H9 (cell line): Measurements from ENCODE around the gene GLRA1. TPM values are rescaled to one million over a fixed set of nuclear protein-coding genes. Genes with fewer than 3 reads are reported as not detected.

ENCODE experiments used
- DNase-seq: peaks from one replicate; pipeline ENCODE4 v3.0.0-alpha.2; 2017
- H2AFZ ChIP-seq: one replicate; pipeline ENCODE4 v1.6.1; 2013; ENCODE audit warnings: mild to moderate bottlenecking, low read length, control low read depth, moderate library complexity
- H2AK5ac ChIP-seq: 2 replicates; pipeline ENCODE4 v1.6.1; 2013; ENCODE audit warnings: low read length, control low read depth, mixed read lengths; ENCODE audit not compliant: insufficient read length
- H2BK120ac ChIP-seq: one replicate; pipeline ENCODE4 v1.6.1; 2013; ENCODE audit warnings: low read depth, mild to moderate bottlenecking, low read length, control low read depth, inconsistent platforms; ENCODE audit not compliant: poor library complexity, severe bottlenecking
- H2BK12ac ChIP-seq: 2 replicates; pipeline ENCODE4 v1.6.1; 2013; ENCODE audit warnings: low read length, control low read depth, mixed read lengths, low read depth; ENCODE audit not compliant: insufficient read length
- H2BK15ac ChIP-seq: 2 replicates; pipeline ENCODE4 v1.6.1; 2013; ENCODE audit warnings: low read depth, low read length, control low read depth
- H2BK20ac ChIP-seq: one replicate; pipeline ENCODE4 v1.6.1; 2013; ENCODE audit warnings: low read depth, mild to moderate bottlenecking, low read length, control low read depth, inconsistent platforms; ENCODE audit not compliant: poor library complexity, severe bottlenecking
- H2BK5ac ChIP-seq: 2 replicates; pipeline ENCODE4 v1.6.1; 2013; ENCODE audit warnings: low read length, control low read depth, mixed read lengths; ENCODE audit not compliant: insufficient read length
- H3K14ac ChIP-seq: 2 replicates; pipeline ENCODE4 v1.6.1; 2013; ENCODE audit warnings: low read length, control low read depth; ENCODE audit not compliant: insufficient read depth
- H3K18ac ChIP-seq: 2 replicates; pipeline ENCODE4 v1.6.1; 2013; ENCODE audit warnings: low read depth, mild to moderate bottlenecking, mixed read lengths, low read length, control low read depth; ENCODE audit not compliant: insufficient read length
- H3K23ac ChIP-seq: 2 replicates; pipeline ENCODE4 v1.6.1; 2013; ENCODE audit warnings: low read length, control low read depth, mixed read lengths, low read depth; ENCODE audit not compliant: insufficient read length
- H3K23me2 ChIP-seq: 2 replicates; pipeline ENCODE4 v1.6.1; 2013; ENCODE audit warnings: low read depth, mild to moderate bottlenecking, mixed read lengths, low read length, control low read depth; ENCODE audit not compliant: insufficient read length, poor library complexity, severe bottlenecking
- H3K27ac ChIP-seq: 2 replicates; pipeline ENCODE4 v1.5.1; 2013; ENCODE audit warnings: low read length, control low read depth, mixed read lengths, low read depth; ENCODE audit not compliant: insufficient read length
- H3K27me3 ChIP-seq: 2 replicates; pipeline ENCODE4 v1.6.1; 2013; ENCODE audit warnings: low read length, control low read depth, inconsistent platforms; ENCODE audit not compliant: insufficient read depth
- H3K4ac ChIP-seq: 2 replicates; pipeline ENCODE4 v1.6.1; 2013; ENCODE audit warnings: low read depth, mild to moderate bottlenecking, control low read depth, inconsistent platforms, low read length, moderate library complexity
- H3K4me1 ChIP-seq: 2 replicates; pipeline ENCODE4 v1.6.1; 2013; ENCODE audit warnings: low read length, control low read depth, inconsistent platforms; ENCODE audit not compliant: insufficient read depth
- H3K4me2 ChIP-seq: 2 replicates; pipeline ENCODE4 v1.6.1; 2013; ENCODE audit warnings: low read length, control low read depth, mixed read lengths; ENCODE audit not compliant: insufficient read length, insufficient read depth
- H3K56ac ChIP-seq: 2 replicates; pipeline ENCODE4 v1.6.1; 2013; ENCODE audit warnings: low read depth, mild to moderate bottlenecking, mixed read lengths, low read length, control low read depth; ENCODE audit not compliant: insufficient read length
- H3K79me1 ChIP-seq: 2 replicates; pipeline ENCODE4 v1.6.1; 2013; ENCODE audit warnings: low read depth, mild to moderate bottlenecking, moderate library complexity, low read length, control low read depth, inconsistent platforms; ENCODE audit not compliant: insufficient read depth, poor library complexity, severe bottlenecking
- H3K79me2 ChIP-seq: 2 replicates; pipeline ENCODE4 v1.6.1; 2013; ENCODE audit warnings: low read length, control low read depth, inconsistent platforms; ENCODE audit not compliant: insufficient read depth
- H3K9ac ChIP-seq: 2 replicates; pipeline ENCODE4 v1.6.1; 2013; ENCODE audit warnings: low read length, control low read depth, mixed read lengths; ENCODE audit not compliant: insufficient read length; ENCODE audit errors: extremely low read depth
- H3K9me3 ChIP-seq: one replicate; pipeline ENCODE4 v1.6.1; 2013; ENCODE audit warnings: low read depth, low read length, inconsistent platforms; ENCODE audit not compliant: control insufficient read depth
- H3T11ph ChIP-seq: one replicate; pipeline ENCODE4 v1.6.1; 2013; ENCODE audit warnings: mild to moderate bottlenecking, low read length, control low read depth, inconsistent platforms
- H4K20me1 ChIP-seq: one replicate; pipeline ENCODE4 v1.6.1; 2013; ENCODE audit not compliant: control insufficient read depth, insufficient read length, insufficient read depth
- H4K5ac ChIP-seq: 2 replicates; pipeline ENCODE4 v1.6.1; 2013; ENCODE audit warnings: low read depth, mild to moderate bottlenecking, mixed read lengths, low read length, control low read depth; ENCODE audit not compliant: insufficient read length
- H4K8ac ChIP-seq: replicated peaks from 2 replicates; pipeline ENCODE4 v1.6.1; 2013; ENCODE audit warnings: low read length, control low read depth, mixed read lengths, low read depth; ENCODE audit not compliant: insufficient read length
- H4K91ac ChIP-seq: 2 replicates; pipeline ENCODE4 v1.6.1; 2013; ENCODE audit warnings: low read depth, mild to moderate bottlenecking, moderate library complexity, mixed read lengths, low read length, control low read depth; ENCODE audit not compliant: insufficient read length
- H3K27ac Mint-ChIP-seq, 3 experiments: 2 replicates in 2 of 3; 3 replicates in 1 of 3; pipeline ENCODE4 v1.8.0; 2020 to 2021; ENCODE audit warnings: mixed read lengths in 3 of 3, mild to moderate bottlenecking in 1 of 3, moderate library complexity in 1 of 3
- H3K27me3 Mint-ChIP-seq: 2 replicates; pipeline ENCODE4 v1.8.0; 2021; ENCODE audit warnings: low read depth, mild to moderate bottlenecking, moderate library complexity, mixed read lengths
- H3K36me3 Mint-ChIP-seq, 3 experiments: 2 replicates in 2 of 3; 3 replicates in 1 of 3; pipeline ENCODE4 v1.8.0; 2020 to 2021; ENCODE audit warnings: low read depth in 3 of 3, mixed read lengths in 3 of 3; ENCODE audit not compliant: insufficient read depth in 1 of 3
- H3K4me1 Mint-ChIP-seq, 2 experiments: 2 replicates each; pipeline ENCODE4 v1.8.0; 2020; ENCODE audit warnings: mixed read lengths in 2 of 2
- H3K4me3 Mint-ChIP-seq, 2 experiments: 2 replicates in 1 of 2; 3 replicates in 1 of 2; pipeline ENCODE4 v1.8.0; 2020 to 2021; ENCODE audit warnings: mild to moderate bottlenecking in 2 of 2, mixed read lengths in 2 of 2, moderate library complexity in 1 of 2
- H3K9me3 Mint-ChIP-seq, 2 experiments: 2 replicates in 1 of 2; 3 replicates in 1 of 2; pipeline ENCODE4 v1.8.0; 2020; ENCODE audit warnings: mild to moderate bottlenecking in 2 of 2, mixed read lengths in 2 of 2, moderate library complexity in 1 of 2
- CTCF ChIP-seq: fragments of 200-600 bp; sonication (generic); conservative IDR thresholded peaks from 3 replicates; pipeline ENCODE4 v1.8.0; 2021; ENCODE audit warnings: antibody characterized with exemption, mild to moderate bottlenecking
- WGBS: extraction: QIAGEN DNeasy Blood & Tissue Kit; methylation state at CpG from one replicate; pipeline ENCODE4 v1.1.7; 2013; ENCODE audit warnings: missing lambda C conversion rate, low lambda C conversion rate, mixed read lengths; ENCODE audit not compliant: insufficient read length; ENCODE audit errors: extremely low coverage; 5-methylcytosine and 5-hydroxymethylcytosine counted together
- total RNA-seq: library from RNA; stranded (reverse); gene quantifications from 2 replicates; pipeline ENCODE4 v1.2.1, GENCODE V29; 2021

Gene GLRA1
- total RNA-seq, 1 experiment from 2014 or later = not detected

GRCh38 chr5:151886546-151887275 is 37.9 kb downstream of the GLRA1 start:
- H3K27ac Mint-ChIP-seq = peak overlapping the region in 1 of 3 experiments; percentile 69; a peak in 1 of 7 replicates

More at GRCh38 chr5:151886546-151887275, 37.9 kb downstream of the GLRA1 start:
- H3K4me1 Mint-ChIP-seq = peaks cover 23 to 25% of the 10 kb centered on the region in 2 experiments
- Histone ChIP-seq H2AFZ (no peak overlapping the region), H3K4me1 (peaks cover 7% of the 10 kb centered on the region; the same call in 1 of the 2 replicates), H3K27ac (no peak overlapping the region), H4K8ac (no peak overlapping the region), H3K9ac (no peak overlapping the region), H2BK12ac (no peak overlapping the region), H3K9me3 (no peaks in the 10 kb centered on the region), H3K56ac (no peak overlapping the region), H4K5ac (no peak overlapping the region), H3K23ac (no peak overlapping the region), H3K27me3 (peaks cover 3% of the 10 kb centered on the region), H3K4me2 (no peak overlapping the region), H3K18ac (no peak overlapping the region), H3T11ph (no peak overlapping the region), H4K91ac (no peak overlapping the region), H2BK120ac (no peak overlapping the region), H3K14ac (no peak overlapping the region), H2BK20ac (no peak overlapping the region), H2BK15ac (no peak overlapping the region), H3K79me1 (no peaks in the 10 kb centered on the region), H3K79me2 (no peaks in the 10 kb centered on the region), H4K20me1 (no peaks in the 10 kb centered on the region), H2AK5ac (no peak overlapping the region), H3K23me2 (no peaks in the 10 kb centered on the region), H2BK5ac (no peak overlapping the region), H3K4ac (no peak overlapping the region)
- H3K4me3 Mint-ChIP-seq = no peak overlapping the region
- no peaks in the 10 kb centered on the region for H3K36me3 Mint-ChIP-seq
- no CpG with 5 or more reads among the region's 4 CpGs for WGBS
- TF ChIP-seq CTCF = no peak
- H3K9me3 Mint-ChIP-seq = no peaks in the 10 kb centered on the region; a peak in 1 of 5 replicates
- DNase-seq = peak; percentile 43
- peaks cover 58% of the 10 kb centered on the region for H3K27me3 Mint-ChIP-seq
